M059J (cell line): ENCODE measurements around the gene UTP18. TPM values are rescaled to one million over a fixed set of nuclear protein-coding genes. Genes with fewer than 3 reads are reported as not detected.
A peak's percentile ranks its signal among the peaks of the same experiment; 100 is the strongest.
"Not testable (repeated sequence)": the region's sequence is repeated elsewhere in the genome, so short reads cannot be mapped to it uniquely, and the experiment has no call there.

Source experiments
- DNase-seq: peaks from one replicate; pipeline ENCODE4 v3.0.0-alpha.2; 2012; ENCODE audit warnings: low read depth
- total RNA-seq: library from RNA; depleted of rRNA; stranded (reverse); fragments of >200 nt; shearing (Covaris generic); gene quantifications from 2 replicates; pipeline ENCODE4 v1.2.3, GENCODE V29; 2014

UTP18 gene
- total RNA-seq, 1 experiment from 2014 or later: 51.4 TPM

- DNase-seq: peak; percentile 21
Measured at GRCh38 chr17:51258756-51259563, 1.4 kb upstream of the UTP18 start.

GRCh38 chr17:51259564-51260236 lies 646 bp upstream of the UTP18 start, which contains the start of gene MBTD1:
MBTD1 (minus strand) TSS chr17:51260049; CDS start chr17:51225161, 34,888 bp downstream.
- peak; percentile 92 for DNase-seq

- DNase-seq: no peak
Measured at GRCh38 chr17:51261024-51261963, 948 bp downstream of the UTP18 start.

- DNase-seq: peak; percentile 54
Measured at GRCh38 chr17:51263006-51263405, 2.7 kb downstream of the UTP18 start.

GRCh38 chr17:51264466-51264865 lies 4.1 kb downstream of the UTP18 start:
- peak; percentile 32 for DNase-seq

GRCh38 chr17:51269991-51270390 lies 9.6 kb downstream of the UTP18 start:
- no peak for DNase-seq

GRCh38 chr17:51270636-51271035 lies 10.3 kb downstream of the UTP18 start:
- DNase-seq: no peak

GRCh38 chr17:51272812-51273211 lies 12.5 kb downstream of the UTP18 start:
- DNase-seq: no peak

GRCh38 chr17:51275381-51275780 lies 15.0 kb downstream of the UTP18 start:
- peak; percentile 68 for DNase-seq

- no peak for DNase-seq
Measured at GRCh38 chr17:51279183-51279582, 18.8 kb downstream of the UTP18 start.

- no peak for DNase-seq
Measured at GRCh38 chr17:51287412-51287811, 27.1 kb downstream of the UTP18 start.

GRCh38 chr17:51289696-51290111 lies 29.4 kb downstream of the UTP18 start:
- no peak for DNase-seq

GRCh38 chr17:51294338-51294737 lies 34.0 kb downstream of the UTP18 start:
- not testable (repeated sequence) for DNase-seq

GRCh38 chr17:51298508-51299371 lies 38.4 kb downstream of the UTP18 start:
- DNase-seq: peak; percentile 59

- no peak for DNase-seq
Measured at GRCh38 chr17:51299859-51300258, 39.5 kb downstream of the UTP18 start.

- no peak for DNase-seq
Measured at GRCh38 chr17:51305182-51305581, 44.8 kb downstream of the UTP18 start.

- not testable (repeated sequence) for DNase-seq
Measured at GRCh38 chr17:51312003-51312402, 51.7 kb downstream of the UTP18 start.

- DNase-seq: no peak
Measured at GRCh38 chr17:51319186-51319585, 58.8 kb downstream of the UTP18 start.

- peak; percentile 15 for DNase-seq
Measured at GRCh38 chr17:51322390-51323029, 62.2 kb downstream of the UTP18 start.

GRCh38 chr17:51325471-51325870 lies 65.1 kb downstream of the UTP18 start:
- DNase-seq: no peak
